MM.1S (cell line): Measurements from ENCODE around the gene KCTD17.
A peak's percentile ranks its signal among the peaks of the same experiment; 100 is the strongest.

ENCODE experiments used
- DNase-seq: peaks from one replicate; pipeline ENCODE4 v3.0.0-alpha.2; 2015
- H2AFZ ChIP-seq: fragments of 300-600 bp; sonication (generic); 2 replicates; pipeline ENCODE4 v1.6.0; 2016; ENCODE audit warnings: antibody characterized with exemption, low read length
- H3F3A ChIP-seq: fragments of 300-600 bp; sonication (generic); 2 replicates; pipeline ENCODE4 v1.6.1; 2016; ENCODE audit warnings: mild to moderate bottlenecking, antibody characterized with exemption, low read length, moderate library complexity, mixed read lengths; ENCODE audit not compliant: insufficient read depth
- H3K27ac ChIP-seq: fragments of 300-600 bp; sonication (generic); 2 replicates; pipeline ENCODE4 v1.5.1; 2016; ENCODE audit warnings: mild to moderate bottlenecking, low read length
- H3K27me3 ChIP-seq: fragments of 300-600 bp; sonication (generic); replicated peaks from 2 replicates; pipeline ENCODE4 v1.6.0; 2016; ENCODE audit warnings: low read length; ENCODE audit not compliant: insufficient read depth
- H3K36me3 ChIP-seq: fragments of 300-600 bp; sonication (generic); replicated peaks from 2 replicates; pipeline ENCODE4 v1.6.1; 2016; ENCODE audit warnings: mild to moderate bottlenecking, low read length, mixed read lengths; ENCODE audit not compliant: insufficient read depth
- H3K4me1 ChIP-seq: fragments of 300-600 bp; sonication (generic); 2 replicates; pipeline ENCODE4 v1.6.1; 2016; ENCODE audit warnings: low read length, mixed read lengths
- H3K4me2 ChIP-seq: fragments of 300-600 bp; sonication (generic); 2 replicates; pipeline ENCODE4 v1.6.0; 2016; ENCODE audit warnings: low read depth, low read length
- H3K4me3 ChIP-seq: fragments of 300-600 bp; sonication (generic); 2 replicates; pipeline ENCODE4 v1.5.1; 2016; ENCODE audit warnings: low read length, mixed read lengths
- H3K79me2 ChIP-seq: fragments of 300-600 bp; sonication (generic); 2 replicates; pipeline ENCODE4 v1.6.1; 2016; ENCODE audit warnings: mixed run types, low read length, mixed read lengths
- H3K9ac ChIP-seq: fragments of 300-600 bp; sonication (generic); 2 replicates; pipeline ENCODE4 v1.6.1; 2016; ENCODE audit warnings: low read length, mixed read lengths
- H3K9me2 ChIP-seq: fragments of 300-600 bp; sonication (generic); replicated peaks from 2 replicates; pipeline ENCODE4 v1.6.1; 2016; ENCODE audit warnings: mild to moderate bottlenecking, low read length, mixed read lengths; ENCODE audit not compliant: insufficient read depth
- H3K9me3 ChIP-seq: fragments of 300-600 bp; sonication (generic); replicated peaks from 2 replicates; pipeline ENCODE4 v1.6.1; 2016; ENCODE audit warnings: mild to moderate bottlenecking, low read length, mixed read lengths; ENCODE audit not compliant: insufficient read depth
- H4K20me1 ChIP-seq: fragments of 300-600 bp; sonication (generic); 2 replicates; pipeline ENCODE4 v1.6.1; 2016; ENCODE audit warnings: mild to moderate bottlenecking, low read length, moderate library complexity, mixed read lengths; ENCODE audit not compliant: insufficient read depth
- EZH2 ChIP-seq: fragments of 300-600 bp; sonication (generic); optimal IDR thresholded peaks from 2 replicates; pipeline ENCODE3; 2017; ENCODE audit warnings: low read depth, mild to moderate bottlenecking, antibody characterized with exemption, low read length, mixed read lengths
- EZH2phosphoT487 ChIP-seq: fragments of 300-600 bp; sonication (generic); IDR thresholded peaks from 2 replicates; pipeline ENCODE4 v1.6.1; 2018; ENCODE audit warnings: antibody characterized with exemption, low read length
- TF ChIP-seq, protein P1 (sequence below): fragments of 300-600 bp; sonication (generic); IDR thresholded peaks from 2 replicates; pipeline ENCODE4 v1.5.1; 2016; ENCODE audit warnings: antibody characterized with exemption, low read length, mixed read lengths

The KCTD17 gene

DNA sequence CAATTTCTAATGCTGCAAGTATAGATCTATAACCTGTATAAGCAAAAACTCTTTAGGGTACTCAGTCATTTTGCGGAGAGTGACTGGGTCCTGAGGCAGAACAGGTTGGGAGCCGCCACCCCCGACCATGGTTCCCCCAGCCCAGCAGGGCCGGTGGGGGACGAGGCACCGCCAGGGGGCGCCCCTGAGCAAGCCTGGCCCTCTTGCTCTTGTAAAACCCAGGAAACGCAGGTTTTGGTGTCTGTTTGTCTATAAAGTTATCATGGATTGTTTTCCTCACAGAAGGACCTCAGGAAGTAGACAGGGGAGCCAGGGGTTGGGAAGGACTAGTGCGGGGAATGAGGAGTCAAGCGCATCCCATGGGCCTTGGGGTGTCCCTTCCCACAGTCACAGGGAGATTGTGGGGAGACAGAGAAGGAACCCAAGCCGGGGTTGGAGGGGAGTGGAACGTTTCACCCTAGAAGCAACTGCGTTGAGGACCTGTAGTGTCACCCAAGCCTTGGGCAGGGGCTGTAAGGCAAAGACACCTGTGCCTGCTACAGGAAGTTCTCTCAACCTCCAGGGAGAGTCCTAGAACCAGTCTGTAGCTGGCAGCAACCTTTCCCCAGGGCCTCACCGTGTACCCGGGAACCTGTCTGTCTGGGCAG is 26.4 kb downstream of the KCTD17 start:
- Histone ChIP-seq H3F3A (no peaks in the 10 kb centered on the region), H3K27ac (no peak overlapping the region), H3K27me3 (peaks cover 90% of the 10 kb centered on the region), H3K9me2 (no peaks in the 10 kb centered on the region), H4K20me1 (no peaks in the 10 kb centered on the region), H3K9ac (no peak overlapping the region), H3K4me1 (no peaks in the 10 kb centered on the region), H2AFZ (no peak overlapping the region), H3K9me3 (no peaks in the 10 kb centered on the region), H3K79me2 (no peaks in the 10 kb centered on the region), H3K36me3 (no peaks in the 10 kb centered on the region), H3K4me2 (no peak overlapping the region), H3K4me3 (no peak overlapping the region)
- TF ChIP-seq, protein P1, sequence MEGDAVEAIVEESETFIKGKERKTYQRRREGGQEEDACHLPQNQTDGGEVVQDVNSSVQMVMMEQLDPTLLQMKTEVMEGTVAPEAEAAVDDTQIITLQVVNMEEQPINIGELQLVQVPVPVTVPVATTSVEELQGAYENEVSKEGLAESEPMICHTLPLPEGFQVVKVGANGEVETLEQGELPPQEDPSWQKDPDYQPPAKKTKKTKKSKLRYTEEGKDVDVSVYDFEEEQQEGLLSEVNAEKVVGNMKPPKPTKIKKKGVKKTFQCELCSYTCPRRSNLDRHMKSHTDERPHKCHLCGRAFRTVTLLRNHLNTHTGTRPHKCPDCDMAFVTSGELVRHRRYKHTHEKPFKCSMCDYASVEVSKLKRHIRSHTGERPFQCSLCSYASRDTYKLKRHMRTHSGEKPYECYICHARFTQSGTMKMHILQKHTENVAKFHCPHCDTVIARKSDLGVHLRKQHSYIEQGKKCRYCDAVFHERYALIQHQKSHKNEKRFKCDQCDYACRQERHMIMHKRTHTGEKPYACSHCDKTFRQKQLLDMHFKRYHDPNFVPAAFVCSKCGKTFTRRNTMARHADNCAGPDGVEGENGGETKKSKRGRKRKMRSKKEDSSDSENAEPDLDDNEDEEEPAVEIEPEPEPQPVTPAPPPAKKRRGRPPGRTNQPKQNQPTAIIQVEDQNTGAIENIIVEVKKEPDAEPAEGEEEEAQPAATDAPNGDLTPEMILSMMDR = peak; percentile 96
- no peak for TF ChIP-seq EZH2phosphoT487
- DNase-seq = peak; percentile 48

DNA sequence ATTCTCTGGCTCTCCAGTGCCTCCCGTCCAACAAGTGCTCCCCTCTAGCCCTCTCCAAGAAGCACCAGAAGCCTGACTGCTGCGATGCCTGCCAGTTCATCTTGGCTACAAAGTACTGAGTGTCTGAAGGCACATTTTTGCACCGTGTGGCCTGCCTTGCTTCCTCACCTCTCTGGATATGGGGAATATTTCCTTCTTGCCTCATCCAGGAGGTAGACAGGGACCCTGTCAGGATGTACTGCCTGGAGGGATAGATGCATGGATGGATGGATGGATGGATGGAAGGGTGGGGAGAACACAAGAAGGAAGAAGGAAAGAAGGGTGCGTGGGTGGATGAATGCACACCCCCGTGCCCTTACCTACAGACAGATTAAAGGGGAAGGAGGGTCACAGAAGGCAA is 27.6 kb downstream of the KCTD17 start:
- no peaks in the 10 kb centered on the region for H3K4me1 ChIP-seq
- no peak overlapping the region for H3K9ac ChIP-seq
- H3K9me3 ChIP-seq = no peaks in the 10 kb centered on the region
- no peak for DNase-seq
- no peak overlapping the region for H3K27ac ChIP-seq
- H2AFZ ChIP-seq = no peak overlapping the region
- no peaks in the 10 kb centered on the region for H3K36me3 ChIP-seq
- no peaks in the 10 kb centered on the region for H3F3A ChIP-seq
- no peak overlapping the region for H3K4me2 ChIP-seq
- no peak overlapping the region for H3K4me3 ChIP-seq
- H3K27me3 ChIP-seq = peaks cover 92% of the 10 kb centered on the region
- no peaks in the 10 kb centered on the region for H4K20me1 ChIP-seq
- TF ChIP-seq EZH2phosphoT487 = no peak
- no peak for TF ChIP-seq EZH2
- TF ChIP-seq, protein P1 = no peak
- H3K9me2 ChIP-seq = no peaks in the 10 kb centered on the region
- H3K79me2 ChIP-seq = no peaks in the 10 kb centered on the region

DNA sequence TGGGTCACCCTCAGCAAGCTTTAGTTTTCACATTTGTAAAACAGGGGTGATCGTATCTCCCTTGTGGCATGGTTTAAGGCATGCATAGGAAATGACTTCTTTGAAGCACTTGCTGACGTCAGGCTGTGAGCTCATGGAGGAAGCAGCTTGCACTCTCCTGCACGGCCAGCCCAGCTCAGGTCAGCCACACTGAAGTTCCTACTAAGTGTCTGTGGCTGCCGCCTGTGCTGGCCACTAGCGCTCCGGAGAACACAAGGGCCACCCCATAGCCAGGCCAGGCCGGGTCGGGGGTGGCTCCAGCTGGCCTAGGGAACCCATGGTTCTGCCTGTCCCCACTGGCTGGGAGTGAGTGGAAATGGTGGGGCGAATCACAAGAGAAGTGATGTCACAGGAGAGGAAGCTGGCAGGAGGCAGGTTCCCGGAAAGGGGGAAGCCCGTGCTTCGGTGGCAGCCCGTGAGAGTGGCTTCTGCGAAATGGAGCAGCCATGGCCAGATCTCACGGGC is 28.2 kb downstream of the KCTD17 start:
- no peak for DNase-seq
- Histone ChIP-seq H3F3A (no peaks in the 10 kb centered on the region), H3K79me2 (no peaks in the 10 kb centered on the region), H3K36me3 (no peaks in the 10 kb centered on the region), H3K9ac (no peak overlapping the region), H3K9me2 (no peaks in the 10 kb centered on the region), H3K4me2 (no peak overlapping the region), H3K9me3 (no peaks in the 10 kb centered on the region), H2AFZ (no peak overlapping the region), H3K4me3 (no peak overlapping the region), H3K27ac (no peak overlapping the region), H3K27me3 (peaks cover 92% of the 10 kb centered on the region), H3K4me1 (no peaks in the 10 kb centered on the region), H4K20me1 (no peaks in the 10 kb centered on the region)
- no peak for TF ChIP-seq EZH2
- TF ChIP-seq, protein P1 = no peak
- no peak for TF ChIP-seq EZH2phosphoT487
